DND-41 (cell line): ENCODE measurements around the gene TMIE.

Source experiments
- ATAC-seq: fragments of 200-7000 bp; cut with Tn5 transposase; 3 replicates; pipeline ENCODE4 v1.9.1; 2021; ENCODE audit warnings: low read depth; ENCODE audit not compliant: insufficient read depth
- DNase-seq: peaks from one replicate; pipeline ENCODE4 v3.0.0-alpha.2; 2020
- H2AFZ ChIP-seq: 2 replicates; pipeline ENCODE4 v1.6.0; 2012; ENCODE audit warnings: low read depth, low read length
- H3K27ac ChIP-seq: 2 replicates; pipeline ENCODE4 v1.5.1; 2012; ENCODE audit warnings: low read length, inconsistent platforms
- H3K27me3 ChIP-seq: fragments of 200-600 bp; sonication (generic); 2 replicates; pipeline ENCODE4 v1.6.0; 2012; ENCODE audit warnings: low read length, mild to moderate bottlenecking, inconsistent platforms; ENCODE audit not compliant: insufficient read depth, poor library complexity
- H3K36me3 ChIP-seq: 2 replicates; pipeline ENCODE4 v1.5.1; 2012; ENCODE audit warnings: low read length, inconsistent platforms; ENCODE audit not compliant: insufficient read depth
- H3K4me1 ChIP-seq: 2 replicates; pipeline ENCODE4 v1.5.1; 2012; ENCODE audit warnings: mild to moderate bottlenecking, low read length; ENCODE audit not compliant: insufficient read depth
- H3K4me2 ChIP-seq: 2 replicates; pipeline ENCODE4 v1.6.0; 2012; ENCODE audit warnings: mild to moderate bottlenecking, moderate library complexity, low read length, inconsistent platforms; ENCODE audit not compliant: insufficient read depth
- H3K4me3 ChIP-seq, 2 experiments: fragments of 200-600 bp in 1 of 2; shearing (Covaris generic) in 1 of 2; 2 replicates each; pipeline ENCODE4 v1.5.1; 2012 to 2016; ENCODE audit warnings: inconsistent platforms in 2 of 2, low read length in 2 of 2, mild to moderate bottlenecking in 2 of 2, low read depth in 1 of 2, moderate library complexity in 1 of 2
- H3K79me2 ChIP-seq: 2 replicates; pipeline ENCODE4 v1.6.0; 2012; ENCODE audit warnings: low read length, inconsistent platforms; ENCODE audit not compliant: insufficient read depth
- H3K9ac ChIP-seq: 2 replicates; pipeline ENCODE4 v1.6.0; 2012; ENCODE audit warnings: low read depth, mild to moderate bottlenecking, inconsistent platforms, low read length, moderate library complexity
- H3K9me3 ChIP-seq: 2 replicates; pipeline ENCODE4 v1.5.1; 2012; ENCODE audit warnings: low read length, moderate library complexity, mild to moderate bottlenecking, inconsistent platforms; ENCODE audit not compliant: insufficient read depth, severe bottlenecking
- H4K20me1 ChIP-seq: 2 replicates; pipeline ENCODE4 v1.6.0; 2012; ENCODE audit warnings: low read length; ENCODE audit not compliant: insufficient read depth
- EZH2 ChIP-seq: IDR thresholded peaks from 3 replicates; pipeline ENCODE4 v1.6.1; 2012; ENCODE audit warnings: borderline replicate concordance, low read depth, mild to moderate bottlenecking, moderate library complexity, low read length, inconsistent platforms; ENCODE audit not compliant: severe bottlenecking
- TF ChIP-seq, protein P1 (sequence below): IDR thresholded peaks from 2 replicates; pipeline ENCODE4 v1.5.1; 2012; ENCODE audit warnings: borderline replicate concordance, low read length, moderate library complexity, mild to moderate bottlenecking; ENCODE audit not compliant: poor library complexity, severe bottlenecking; ENCODE audit errors: extremely low read depth

TMIE gene

GRCh38 chr3:46673151-46674030 lies 27.8 kb upstream of the TMIE start:
- Histone ChIP-seq H3K4me3 (no peak overlapping the region), H3K79me2 (no peaks in the 10 kb centered on the region), H3K36me3 (no peaks in the 10 kb centered on the region), H4K20me1 (no peaks in the 10 kb centered on the region), H3K27me3 (no peaks in the 10 kb centered on the region), H2AFZ (no peak overlapping the region), H3K27ac (no peak overlapping the region), H3K4me2 (no peak overlapping the region), H3K4me1 (no peaks in the 10 kb centered on the region), H3K9me3 (no peaks in the 10 kb centered on the region), H3K9ac (no peak overlapping the region)
- ATAC-seq: no peak
- TF ChIP-seq, protein P1, sequence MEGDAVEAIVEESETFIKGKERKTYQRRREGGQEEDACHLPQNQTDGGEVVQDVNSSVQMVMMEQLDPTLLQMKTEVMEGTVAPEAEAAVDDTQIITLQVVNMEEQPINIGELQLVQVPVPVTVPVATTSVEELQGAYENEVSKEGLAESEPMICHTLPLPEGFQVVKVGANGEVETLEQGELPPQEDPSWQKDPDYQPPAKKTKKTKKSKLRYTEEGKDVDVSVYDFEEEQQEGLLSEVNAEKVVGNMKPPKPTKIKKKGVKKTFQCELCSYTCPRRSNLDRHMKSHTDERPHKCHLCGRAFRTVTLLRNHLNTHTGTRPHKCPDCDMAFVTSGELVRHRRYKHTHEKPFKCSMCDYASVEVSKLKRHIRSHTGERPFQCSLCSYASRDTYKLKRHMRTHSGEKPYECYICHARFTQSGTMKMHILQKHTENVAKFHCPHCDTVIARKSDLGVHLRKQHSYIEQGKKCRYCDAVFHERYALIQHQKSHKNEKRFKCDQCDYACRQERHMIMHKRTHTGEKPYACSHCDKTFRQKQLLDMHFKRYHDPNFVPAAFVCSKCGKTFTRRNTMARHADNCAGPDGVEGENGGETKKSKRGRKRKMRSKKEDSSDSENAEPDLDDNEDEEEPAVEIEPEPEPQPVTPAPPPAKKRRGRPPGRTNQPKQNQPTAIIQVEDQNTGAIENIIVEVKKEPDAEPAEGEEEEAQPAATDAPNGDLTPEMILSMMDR: no peak
- no peak for DNase-seq

DNA sequence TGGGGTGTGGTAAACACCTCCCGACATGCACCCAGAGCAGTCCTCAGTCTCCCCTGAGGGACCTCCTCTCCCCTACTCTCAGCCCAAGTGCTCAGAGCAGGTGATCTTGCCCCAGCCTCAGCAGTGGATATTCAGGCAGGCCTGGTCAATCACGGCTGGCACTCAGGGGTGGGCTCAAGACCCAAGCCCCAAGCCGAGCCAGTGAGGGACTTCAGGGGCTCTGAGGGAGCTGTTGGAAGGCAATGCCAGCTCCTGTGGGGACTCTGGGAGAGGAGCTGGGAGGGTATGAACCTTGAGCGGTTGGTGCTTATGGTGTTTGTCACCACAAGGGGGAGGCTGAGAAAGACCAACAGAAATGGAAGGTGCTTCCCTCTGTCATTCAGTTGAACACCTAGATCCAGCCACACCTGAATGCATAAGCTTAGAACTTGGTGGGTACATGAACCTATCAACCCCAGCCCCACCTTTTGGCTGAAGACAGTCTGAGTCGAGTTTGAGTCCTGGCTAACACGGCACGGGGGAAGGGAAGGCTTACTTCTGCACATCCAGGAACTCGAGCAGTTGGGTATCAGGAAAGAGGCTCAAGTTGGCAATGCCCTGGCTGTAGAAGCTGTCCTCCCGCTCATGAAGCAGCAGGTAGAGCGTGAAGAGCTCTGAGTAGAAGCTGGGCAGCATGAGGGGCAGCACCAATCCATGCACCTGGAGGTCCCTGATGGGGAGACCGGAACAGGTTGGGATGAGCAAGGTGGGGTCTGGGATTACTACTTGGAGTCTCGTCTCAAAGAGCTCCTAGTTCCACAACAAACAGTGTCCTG lies 27.0 kb upstream of the TMIE start:
- H3K79me2 ChIP-seq: no peaks in the 10 kb centered on the region
- no peak overlapping the region for H3K9ac ChIP-seq
- H4K20me1 ChIP-seq: no peaks in the 10 kb centered on the region
- no peak overlapping the region for H3K4me2 ChIP-seq
- no peaks in the 10 kb centered on the region for H3K36me3 ChIP-seq
- TF ChIP-seq, protein P1: peak; percentile 35
- TF ChIP-seq EZH2: no peak
- no peak overlapping the region for H3K4me3 ChIP-seq
- no peaks in the 10 kb centered on the region for H3K9me3 ChIP-seq
- DNase-seq: no peak
- H3K27me3 ChIP-seq: no peaks in the 10 kb centered on the region
- H3K4me1 ChIP-seq: no peaks in the 10 kb centered on the region
- no peak overlapping the region for H2AFZ ChIP-seq
- no peak for ATAC-seq
- no peak overlapping the region for H3K27ac ChIP-seq

GRCh38 chr3:46675426-46675825 lies 25.8 kb upstream of the TMIE start:
- TF ChIP-seq EZH2: no peak
- TF ChIP-seq, protein P1: no peak
- no peak overlapping the region for H3K27ac ChIP-seq
- H3K4me2 ChIP-seq: no peak overlapping the region
- ATAC-seq (no peak), DNase-seq (no peak)
- no peak overlapping the region for H3K9ac ChIP-seq
- no peak overlapping the region for H2AFZ ChIP-seq
- no peaks in the 10 kb centered on the region for H3K79me2 ChIP-seq
- H3K9me3 ChIP-seq: no peaks in the 10 kb centered on the region
- H4K20me1 ChIP-seq: no peaks in the 10 kb centered on the region
- no peaks in the 10 kb centered on the region for H3K27me3 ChIP-seq
- H3K36me3 ChIP-seq: no peaks in the 10 kb centered on the region
- no peak overlapping the region for H3K4me3 ChIP-seq
- H3K4me1 ChIP-seq: no peaks in the 10 kb centered on the region
